Measurements from ENCODE around the gene CCER1. TPM values are rescaled to one million over a fixed set of nuclear protein-coding genes. Genes with fewer than 3 reads are reported as not detected.

The CCER1 gene, protein sequence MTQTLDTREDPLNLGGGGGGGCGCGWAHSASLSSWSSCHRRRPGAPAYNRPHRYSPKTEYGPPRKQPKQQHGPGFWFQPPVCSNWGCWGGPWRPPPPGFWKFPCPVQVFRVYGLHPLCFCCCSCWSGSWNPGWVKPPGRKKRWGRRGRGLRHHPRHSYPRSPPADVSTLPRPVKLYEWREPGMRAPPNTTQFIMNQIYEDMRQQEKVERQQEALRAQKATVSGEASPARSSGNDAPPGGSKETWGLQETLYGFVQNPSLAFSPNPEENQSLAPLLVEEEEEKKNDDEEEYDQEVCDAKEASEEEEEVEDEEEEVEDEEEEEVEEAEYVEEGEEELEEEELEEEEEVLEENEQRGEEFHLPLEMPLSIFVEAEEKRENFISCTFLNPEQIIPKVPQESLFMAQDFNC
- total RNA-seq (not detected in 2 replicates), polyA plus RNA-seq (not detected in 2 replicates), polyA minus RNA-seq (0.07 TPM in 1 of 2 replicates, not detected in the other)
- not detected for total RNA-seq (2013)

DNA sequence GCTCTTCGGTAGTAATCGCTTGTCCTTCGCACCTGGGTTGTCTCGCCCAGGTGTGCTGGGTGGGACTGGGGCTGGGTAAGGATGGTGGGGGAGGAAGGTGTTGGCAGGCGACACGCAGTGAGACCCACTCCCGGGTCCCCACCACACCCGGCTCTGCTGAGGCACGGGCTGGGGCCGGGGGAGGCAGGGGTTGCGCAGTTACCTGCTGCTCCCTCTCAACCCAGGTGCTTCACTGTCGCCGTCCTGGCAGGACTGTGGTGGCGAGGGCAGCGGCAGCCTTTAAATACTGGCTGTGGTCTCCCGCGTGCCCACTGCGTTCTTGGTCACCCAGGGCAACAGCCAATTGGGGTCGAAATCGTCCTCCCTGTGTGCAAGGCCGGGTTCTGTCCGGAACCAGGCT lies at the start of gene CCER1:
Gene CCER1 (minus strand): TSS at position 256 of the 400 bp plus-strand sequence. CDS start 434 bp downstream, outside the sequence.
- no peaks in the 10 kb centered on the region for H3K27me3 ChIP-seq (replicated peaks in 1 of 4; ENCODE audit: control extremely low read depth in 1 of 4, control insufficient read depth in 3 of 4, insufficient read depth in 4 of 4, low read length in 3 of 4)
- ChIA-PET CTCF (no interaction called here), POLR2A (no interaction called here)
- no peaks in the 10 kb centered on the region for H3K79me2 ChIP-seq (ENCODE audit: control insufficient read depth, insufficient read depth, low read length)
- H3K9me3 ChIP-seq (ENCODE audit: control extremely low read depth in 1 of 3, control insufficient read depth in 2 of 3, insufficient read depth in 1 of 3, low read length in 2 of 3), result peaks cover 0 to 16% (median 0%) of the 10 kb centered on the region in 3 donors
- no peak for ATAC-seq (ENCODE audit: low read depth)
- TF ChIP-seq, protein P1, sequence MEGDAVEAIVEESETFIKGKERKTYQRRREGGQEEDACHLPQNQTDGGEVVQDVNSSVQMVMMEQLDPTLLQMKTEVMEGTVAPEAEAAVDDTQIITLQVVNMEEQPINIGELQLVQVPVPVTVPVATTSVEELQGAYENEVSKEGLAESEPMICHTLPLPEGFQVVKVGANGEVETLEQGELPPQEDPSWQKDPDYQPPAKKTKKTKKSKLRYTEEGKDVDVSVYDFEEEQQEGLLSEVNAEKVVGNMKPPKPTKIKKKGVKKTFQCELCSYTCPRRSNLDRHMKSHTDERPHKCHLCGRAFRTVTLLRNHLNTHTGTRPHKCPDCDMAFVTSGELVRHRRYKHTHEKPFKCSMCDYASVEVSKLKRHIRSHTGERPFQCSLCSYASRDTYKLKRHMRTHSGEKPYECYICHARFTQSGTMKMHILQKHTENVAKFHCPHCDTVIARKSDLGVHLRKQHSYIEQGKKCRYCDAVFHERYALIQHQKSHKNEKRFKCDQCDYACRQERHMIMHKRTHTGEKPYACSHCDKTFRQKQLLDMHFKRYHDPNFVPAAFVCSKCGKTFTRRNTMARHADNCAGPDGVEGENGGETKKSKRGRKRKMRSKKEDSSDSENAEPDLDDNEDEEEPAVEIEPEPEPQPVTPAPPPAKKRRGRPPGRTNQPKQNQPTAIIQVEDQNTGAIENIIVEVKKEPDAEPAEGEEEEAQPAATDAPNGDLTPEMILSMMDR (IDR thresholded peaks at IDR 0.05), result no peak
- TF ChIP-seq EZH2 (IDR thresholded peaks at IDR 0.05; ENCODE audit: borderline replicate concordance, insufficient read depth, low read depth, low read length, poor library complexity, severe bottlenecking), result no peak
- H3K4me1 ChIP-seq (ENCODE audit: control insufficient read depth in 2 of 2, insufficient read depth in 2 of 2, low read length in 2 of 2), result no peaks in the 10 kb centered on the region
- no peaks in the 10 kb centered on the region for H3K36me3 ChIP-seq (replicated peaks in 1 of 2; ENCODE audit: control extremely low read depth in 1 of 2, control insufficient read depth in 1 of 2, extremely low read depth in 1 of 2, insufficient read depth in 2 of 2, low read length in 1 of 2)
- no peaks in the 10 kb centered on the region for H4K20me1 ChIP-seq (ENCODE audit: control insufficient read depth, insufficient read depth, low read length, poor library complexity, severe bottlenecking)
- Mint-ChIP-seq H3K4me1 (no peaks in the 10 kb centered on the region), H3K9me3 (ENCODE audit: insufficient read depth) (no peaks in the 10 kb centered on the region), H3K27ac (no peak within 1 kb of the TSS), H3K4me3 (no peak within 1 kb of the TSS), H3K27me3 (peaks cover 6% of the 10 kb centered on the region)
- 98% methylated on average over 22 of the region's 22 CpGs for WGBS (ENCODE audit: insufficient coverage)
- H3K9ac ChIP-seq (ENCODE audit: low read length), result no peak within 1 kb of the TSS
- intact Hi-C loops (cut with micrococcal nuclease), result no loop called here
- DNase-seq, result no peak
- H3K4me3 ChIP-seq (ENCODE audit: control extremely low read depth in 1 of 5, extremely low read depth in 1 of 5, insufficient read depth in 1 of 5, low read depth in 2 of 5, low read length in 4 of 5), result no peak within 1 kb of the TSS
- H2AFZ ChIP-seq (ENCODE audit: insufficient read depth, low read depth, low read length, poor library complexity, severe bottlenecking), result no peak within 1 kb of the TSS
- H3K4me2 ChIP-seq (replicated peaks; ENCODE audit: low read depth, low read length, poor library complexity, severe bottlenecking), result no peak within 1 kb of the TSS
- H3K27ac ChIP-seq (ENCODE audit: low read length in 2 of 2), result no peak within 1 kb of the TSS

DNA sequence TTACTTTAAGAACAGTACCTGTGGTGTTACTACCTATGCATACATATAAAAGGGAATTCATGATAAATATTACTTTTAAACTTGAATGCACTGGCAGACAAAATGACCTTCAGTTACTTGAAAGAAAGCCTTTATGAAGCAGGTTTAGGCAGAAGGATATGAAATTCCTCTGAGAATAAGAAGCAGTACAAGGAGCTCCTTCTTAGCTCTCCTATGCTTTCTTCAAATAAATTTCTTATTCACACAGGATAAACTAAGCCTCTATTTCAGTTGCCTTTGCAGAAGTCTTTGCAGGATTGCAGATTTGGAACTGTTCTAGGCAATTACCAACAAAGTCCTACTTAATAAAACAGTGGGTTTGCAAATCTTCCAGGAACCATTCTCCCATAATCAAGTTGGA lies 48.8 kb upstream of the CCER1 start:
- POLR2A ChIA-PET, result no interaction called here
- H3K79me2 ChIP-seq (ENCODE audit: control insufficient read depth, insufficient read depth, low read length), result no peaks in the 10 kb centered on the region
- no peaks in the 10 kb centered on the region for H3K9me3 Mint-ChIP-seq (ENCODE audit: insufficient read depth)
- no peak overlapping the region for H3K9ac ChIP-seq (ENCODE audit: low read length)
- no peak overlapping the region for H2AFZ ChIP-seq (ENCODE audit: insufficient read depth, low read depth, low read length, poor library complexity, severe bottlenecking)
- H3K27me3 Mint-ChIP-seq, result peaks cover 13% of the 10 kb centered on the region
- H3K9me3 ChIP-seq (ENCODE audit: control extremely low read depth in 1 of 3, control insufficient read depth in 2 of 3, insufficient read depth in 1 of 3, low read length in 2 of 3), result no peaks in the 10 kb centered on the region
- H3K4me1 Mint-ChIP-seq, result no peaks in the 10 kb centered on the region
- H3K4me2 ChIP-seq (replicated peaks; ENCODE audit: low read depth, low read length, poor library complexity, severe bottlenecking), result no peak overlapping the region
- intact Hi-C loops (cut with micrococcal nuclease), result no loop called here
- H3K4me1 ChIP-seq (ENCODE audit: control insufficient read depth in 2 of 2, insufficient read depth in 2 of 2, low read length in 2 of 2), result no peaks in the 10 kb centered on the region
- ATAC-seq (ENCODE audit: low read depth), result no peak
- H4K20me1 ChIP-seq (ENCODE audit: control insufficient read depth, insufficient read depth, low read length, poor library complexity, severe bottlenecking), result no peaks in the 10 kb centered on the region
- no peak overlapping the region for H3K4me3 ChIP-seq (ENCODE audit: control extremely low read depth in 1 of 5, extremely low read depth in 1 of 5, insufficient read depth in 1 of 5, low read depth in 2 of 5, low read length in 4 of 5)
- TF ChIP-seq, protein P1 (IDR thresholded peaks at IDR 0.05), result no peak
- TF ChIP-seq EZH2 (IDR thresholded peaks at IDR 0.05; ENCODE audit: borderline replicate concordance, insufficient read depth, low read depth, low read length, poor library complexity, severe bottlenecking), result no peak
- no peak overlapping the region for H3K27ac Mint-ChIP-seq
- no peak overlapping the region for H3K27ac ChIP-seq (ENCODE audit: low read length in 2 of 2)
- CTCF ChIA-PET, result no interaction called here
- no peaks in the 10 kb centered on the region for H3K27me3 ChIP-seq (replicated peaks in 1 of 4; ENCODE audit: control extremely low read depth in 1 of 4, control insufficient read depth in 3 of 4, insufficient read depth in 4 of 4, low read length in 3 of 4)
- no peaks in the 10 kb centered on the region for H3K36me3 ChIP-seq (replicated peaks in 1 of 2; ENCODE audit: control extremely low read depth in 1 of 2, control insufficient read depth in 1 of 2, extremely low read depth in 1 of 2, insufficient read depth in 2 of 2, low read length in 1 of 2)
- DNase-seq, result no peak
- no peak overlapping the region for H3K4me3 Mint-ChIP-seq

Measured in B cell (primary cell).